ENCODE results near the gene USP17L17.
"Not testable (repeated sequence)": the region's sequence is repeated elsewhere in the genome, so short reads cannot be mapped to it uniquely, and the experiment has no call there.

The USP17L17 gene

GRCh38 chr4:9243579-9243978, at the start of gene USP17L17:
USP17L17 (plus strand) TSS chr4:9243879; CDS start chr4:9243879, 0 bp downstream.
- not testable (repeated sequence) for FAIRE-seq; DNase-seq (ENCODE audit: insufficient read length, low spot score)

- DNase-seq (ENCODE audit: insufficient read length, low spot score); FAIRE-seq: not testable (repeated sequence)
Observed at GRCh38 chr4:9210357-9210756, 33.3 kb upstream of the USP17L17 start, which contains the start of gene USP17L10. USP17L10 (plus strand) TSS chr4:9210657; CDS start chr4:9210657, 0 bp downstream.

GRCh38 chr4:9214701-9215100, 29.0 kb upstream of the USP17L17 start:
- not testable (repeated sequence) for DNase-seq (ENCODE audit: insufficient read length, low spot score); FAIRE-seq

- not testable (repeated sequence) for DNase-seq (ENCODE audit: insufficient read length, low spot score); FAIRE-seq
Observed at GRCh38 chr4:9215105-9215504, 28.6 kb upstream of the USP17L17 start, which contains the start of gene USP17L11. USP17L11 (plus strand) TSS chr4:9215405; CDS start chr4:9215405, 0 bp downstream.

GRCh38 chr4:9219852-9220251, 23.8 kb upstream of the USP17L17 start, which contains the start of gene USP17L12:
USP17L12 (plus strand) TSS chr4:9220152; CDS start chr4:9220152, 0 bp downstream.
- DNase-seq (ENCODE audit: insufficient read length, low spot score); FAIRE-seq: not testable (repeated sequence)

- DNase-seq (ENCODE audit: insufficient read length, low spot score); FAIRE-seq: not testable (repeated sequence)
Observed at GRCh38 chr4:9224596-9224995, 19.1 kb upstream of the USP17L17 start, which contains the start of gene USP17L13. USP17L13 (plus strand) TSS chr4:9224896; CDS start chr4:9224896, 0 bp downstream.

- FAIRE-seq; DNase-seq (ENCODE audit: insufficient read length, low spot score): not testable (repeated sequence)
Observed at GRCh38 chr4:9230249-9230648, 13.4 kb upstream of the USP17L17 start.

GRCh38 chr4:9234085-9234484, 9.6 kb upstream of the USP17L17 start, which contains the start of gene USP17L15:
USP17L15 (plus strand) TSS chr4:9234385; CDS start chr4:9234385, 0 bp downstream.
- not testable (repeated sequence) for FAIRE-seq; DNase-seq (ENCODE audit: insufficient read length, low spot score)

GRCh38 chr4:9238461-9238860, 5.2 kb upstream of the USP17L17 start:
- FAIRE-seq; DNase-seq (ENCODE audit: insufficient read length, low spot score): not testable (repeated sequence)

- FAIRE-seq; DNase-seq (ENCODE audit: insufficient read length, low spot score): not testable (repeated sequence)
Observed at GRCh38 chr4:9247953-9248680, 4.4 kb downstream of the USP17L17 start, which contains the start of gene USP17L18. USP17L18 (plus strand) TSS chr4:9248630; CDS start chr4:9248630, 0 bp downstream.

GRCh38 chr4:9253078-9253477, 9.4 kb downstream of the USP17L17 start, which contains the start of gene USP17L19:
USP17L19 (plus strand) TSS chr4:9253378; CDS start chr4:9253378, 0 bp downstream.
- DNase-seq (ENCODE audit: insufficient read length, low spot score); FAIRE-seq: not testable (repeated sequence)

GRCh38 chr4:9257824-9258223, 14.1 kb downstream of the USP17L17 start, which contains the start of gene USP17L20:
USP17L20 (plus strand) TSS chr4:9258124; CDS start chr4:9258124, 0 bp downstream.
- not testable (repeated sequence) for DNase-seq (ENCODE audit: insufficient read length, low spot score); FAIRE-seq

GRCh38 chr4:9262572-9262971, 18.9 kb downstream of the USP17L17 start, which contains the start of gene USP17L21:
USP17L21 (plus strand) TSS chr4:9262872; CDS start chr4:9262872, 0 bp downstream.
- not testable (repeated sequence) for DNase-seq (ENCODE audit: insufficient read length, low spot score); FAIRE-seq

GRCh38 chr4:9267319-9267718, 23.6 kb downstream of the USP17L17 start, which contains the start of gene USP17L22:
USP17L22 (plus strand) TSS chr4:9267619; CDS start chr4:9267619, 0 bp downstream.
- not testable (repeated sequence) for DNase-seq (ENCODE audit: insufficient read length, low spot score); FAIRE-seq

- FAIRE-seq; DNase-seq (ENCODE audit: insufficient read length, low spot score): not testable (repeated sequence)
Observed at GRCh38 chr4:9271719-9272118, 28.0 kb downstream of the USP17L17 start.
